ENCODE data around the gene SCN2B. TPM values are rescaled to one million over a fixed set of nuclear protein-coding genes. Genes with fewer than 3 reads are reported as not detected.

Gene SCN2B, protein sequence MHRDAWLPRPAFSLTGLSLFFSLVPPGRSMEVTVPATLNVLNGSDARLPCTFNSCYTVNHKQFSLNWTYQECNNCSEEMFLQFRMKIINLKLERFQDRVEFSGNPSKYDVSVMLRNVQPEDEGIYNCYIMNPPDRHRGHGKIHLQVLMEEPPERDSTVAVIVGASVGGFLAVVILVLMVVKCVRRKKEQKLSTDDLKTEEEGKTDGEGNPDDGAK
- polyA plus RNA-seq (2013), result not detected

DNA sequence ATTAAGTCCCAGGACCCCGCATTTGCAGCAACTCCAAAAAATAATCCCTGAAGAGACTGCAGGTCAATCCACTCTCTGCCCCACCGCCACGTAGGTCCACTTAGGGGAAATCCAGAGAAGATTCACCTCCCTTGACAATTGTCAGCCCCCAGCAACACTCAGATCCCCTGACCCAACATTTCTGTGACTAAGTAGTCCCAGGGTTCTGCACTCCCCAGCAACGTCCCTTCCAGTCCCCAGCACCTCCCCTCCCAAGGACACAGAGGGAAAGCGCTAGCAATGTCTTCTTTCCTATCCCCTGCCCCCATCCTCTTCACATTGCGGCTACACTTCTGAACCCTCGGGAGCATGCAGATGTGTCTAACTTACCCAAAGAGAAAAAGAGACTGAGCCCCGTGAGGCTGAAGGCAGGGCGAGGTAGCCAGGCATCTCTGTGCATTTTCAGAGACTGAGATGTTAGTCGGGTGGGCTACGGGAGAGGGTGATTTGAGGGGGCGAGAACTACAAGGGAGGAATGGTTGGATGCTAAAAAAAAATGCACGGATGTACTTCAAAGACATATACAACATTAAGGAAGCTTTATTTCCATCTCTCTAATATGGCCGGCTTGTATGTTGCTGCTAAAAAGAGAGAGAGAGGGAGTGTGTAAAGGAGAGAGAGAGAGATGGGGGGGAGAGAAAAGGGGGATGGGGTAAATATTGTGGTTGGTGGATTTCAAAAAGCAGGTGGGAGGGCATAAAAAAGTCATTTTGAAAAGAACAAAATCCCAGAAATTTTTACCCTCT, at the start of gene SCN2B:
TSS of gene SCN2B (minus strand) at position 647 of the 785 bp plus-strand sequence. CDS start at position 439, 208 bp downstream.
- Histone ChIP-seq H3K9me3 (ENCODE audit: control extremely low read depth in 1 of 5, control insufficient read depth in 4 of 5, insufficient read depth in 2 of 5, low read depth in 1 of 5, low read length in 4 of 5) (no peaks in the 10 kb centered on the region), H3K27ac (ENCODE audit: insufficient read depth in 1 of 2, low read depth in 1 of 2, low read length in 2 of 2, poor library complexity in 1 of 2, severe bottlenecking in 2 of 2) (no peak within 1 kb of the TSS), H3K4me3 (ENCODE audit: control insufficient read depth in 1 of 7, extremely low read depth in 1 of 7, insufficient read depth in 4 of 7, low read depth in 2 of 7, low read length in 6 of 7) (no peak within 1 kb of the TSS), H3K36me3 (ENCODE audit: control insufficient read depth in 4 of 4, insufficient read depth in 4 of 4, low read length in 3 of 4) (no peaks in the 10 kb centered on the region), H3K27me3 (replicated peaks in 2 of 5; ENCODE audit: control insufficient read depth in 4 of 5, insufficient read depth in 5 of 5, low read length in 4 of 5) (no peaks in the 10 kb centered on the region), H3K4me1 (ENCODE audit: control extremely low read depth in 1 of 4, control insufficient read depth in 4 of 4, insufficient read depth in 4 of 4, low read length in 3 of 4) (peaks cover 0 to 18% (median 13%) of the 10 kb centered on the region in 4 experiments)
- DNase-seq, result peak; percentile 38 to 71 (median 68)
- CTCF ChIA-PET, result interaction anchor here (0.9 to 1.2 kb wide), 2 partner anchors 9 kb away, joined by 3 to 4 read pairs; no protein-coding TSS in a partner anchor
- 88% methylated on average over 10 of the region's 14 CpGs for WGBS (ENCODE audit: insufficient coverage)
- POLR2A ChIA-PET, result no interaction called here

DNA sequence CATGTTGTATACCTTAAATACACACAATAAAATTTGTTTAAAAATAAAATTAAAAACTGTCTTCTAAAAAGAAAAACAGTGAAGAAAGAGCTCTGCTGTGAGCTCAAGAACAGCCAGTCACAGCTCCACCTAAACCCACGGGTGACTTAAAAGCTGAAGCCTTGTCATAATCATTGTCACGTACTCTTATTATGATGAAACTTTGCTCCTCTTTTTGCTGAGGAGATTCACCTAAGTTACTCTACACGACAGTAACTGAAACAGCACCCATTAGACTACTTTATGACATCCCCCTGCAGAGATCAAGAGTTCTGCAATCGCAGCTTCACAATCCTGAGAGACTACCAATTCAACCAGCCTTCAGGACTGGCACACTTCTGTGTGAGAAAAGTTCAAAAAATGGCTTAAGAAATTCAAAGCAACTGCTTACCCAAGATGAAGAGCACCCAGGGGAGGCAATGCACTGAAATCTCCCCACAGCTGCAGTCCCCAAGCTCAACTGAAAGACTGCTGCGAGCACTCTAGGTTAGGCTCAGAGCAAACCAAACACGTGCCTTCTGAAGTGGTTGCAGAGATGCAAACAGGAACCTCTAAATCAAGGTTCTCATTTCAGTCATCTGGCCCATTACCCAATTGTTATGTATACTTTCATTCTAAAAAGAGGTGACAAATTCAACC, 48.2 kb upstream of the SCN2B start, which contains the start of gene JAML:
TSS of gene JAML (minus strand) at position 501 of the 678 bp plus-strand sequence. CDS start 10,145 bp downstream, outside the sequence.
- WGBS (ENCODE audit: insufficient coverage), result 3% methylated on average over 5 of the region's 6 CpGs
- Histone ChIP-seq H3K4me1 (ENCODE audit: control extremely low read depth in 1 of 4, control insufficient read depth in 4 of 4, insufficient read depth in 4 of 4, low read length in 3 of 4) (peaks cover 60 to 88% (median 70%) of the 10 kb centered on the region in 4 experiments), H3K27ac (ENCODE audit: insufficient read depth in 1 of 2, low read depth in 1 of 2, low read length in 2 of 2, poor library complexity in 1 of 2, severe bottlenecking in 2 of 2) (peak within 1 kb of the TSS; percentile 26 to 45), H3K9me3 (ENCODE audit: control extremely low read depth in 1 of 5, control insufficient read depth in 4 of 5, insufficient read depth in 2 of 5, low read depth in 1 of 5, low read length in 4 of 5) (no peaks in the 10 kb centered on the region), H3K27me3 (replicated peaks in 2 of 5; ENCODE audit: control insufficient read depth in 4 of 5, insufficient read depth in 5 of 5, low read length in 4 of 5) (no peaks in the 10 kb centered on the region), H3K36me3 (ENCODE audit: control insufficient read depth in 4 of 4, insufficient read depth in 4 of 4, low read length in 3 of 4) (peaks cover 0 to 5% (median 0%) of the 10 kb centered on the region in 4 experiments), H3K4me3 (ENCODE audit: control insufficient read depth in 1 of 7, extremely low read depth in 1 of 7, insufficient read depth in 4 of 7, low read depth in 2 of 7, low read length in 6 of 7) (peak within 1 kb of the TSS in 6 of 7 experiments; percentile 25 to 75 (median 58))
- CTCF ChIA-PET, result interaction anchor here (1.3 to 4.1 kb wide), 7 partner anchors 11 to 126 kb away, joined by 3 to 42 read pairs (median 6); partner anchors contain the start of gene MPZL3
- DNase-seq, result peak in 2 of 3 donors; percentile 65 to 86
- POLR2A ChIA-PET, result interaction anchor here (1.0 to 1.2 kb wide), 2 partner anchors 11 to 27 kb away, joined by 3 read pairs; no protein-coding TSS in a partner anchor

DNA sequence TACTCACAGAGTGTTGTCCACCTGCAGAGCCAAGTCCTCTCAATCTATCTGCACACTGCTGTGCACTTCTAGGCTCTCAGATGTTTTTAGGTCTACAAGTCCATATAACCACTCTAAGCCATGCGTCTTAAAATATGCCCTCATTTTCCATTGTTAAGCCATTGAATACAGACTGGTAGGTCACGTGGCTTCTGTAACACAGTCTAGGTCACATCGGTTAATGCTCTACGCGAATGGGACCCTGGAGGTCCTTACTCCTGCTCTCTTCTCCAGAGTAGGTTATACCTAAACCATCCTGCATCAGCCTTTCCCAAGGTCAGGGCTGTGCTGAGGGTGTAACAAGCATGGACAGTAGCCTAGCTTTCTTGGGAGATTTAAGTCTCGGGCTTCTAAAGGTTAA, 47.6 kb upstream of the SCN2B start:
- no peaks in the 10 kb centered on the region for H3K9me3 ChIP-seq (ENCODE audit: control extremely low read depth in 1 of 5, control insufficient read depth in 4 of 5, insufficient read depth in 2 of 5, low read depth in 1 of 5, low read length in 4 of 5)
- ChIA-PET POLR2A (interaction anchor here (1.0 to 1.2 kb wide), 2 partner anchors 11 to 28 kb away, joined by 3 read pairs; no protein-coding TSS in a partner anchor), CTCF (interaction anchor here (1.3 to 4.1 kb wide), 5 partner anchors 10 to 127 kb away, joined by 3 to 42 read pairs (median 6); partner anchors contain the start of gene MPZL3)
- 4% methylated on average over 5 of the region's 6 CpGs for WGBS (ENCODE audit: insufficient coverage)
- peak overlapping the region in 6 of 7 experiments; percentile 25 to 75 (median 58) for H3K4me3 ChIP-seq (ENCODE audit: control insufficient read depth in 1 of 7, extremely low read depth in 1 of 7, insufficient read depth in 4 of 7, low read depth in 2 of 7, low read length in 6 of 7)
- DNase-seq, result no peak
- peaks cover 0 to 5% (median 0%) of the 10 kb centered on the region in 4 experiments for H3K36me3 ChIP-seq (ENCODE audit: control insufficient read depth in 4 of 4, insufficient read depth in 4 of 4, low read length in 3 of 4)
- peaks cover 53 to 88% (median 68%) of the 10 kb centered on the region in 4 experiments for H3K4me1 ChIP-seq (ENCODE audit: control extremely low read depth in 1 of 4, control insufficient read depth in 4 of 4, insufficient read depth in 4 of 4, low read length in 3 of 4)
- peak overlapping the region; percentile 26 to 45 for H3K27ac ChIP-seq (ENCODE audit: insufficient read depth in 1 of 2, low read depth in 1 of 2, low read length in 2 of 2, poor library complexity in 1 of 2, severe bottlenecking in 2 of 2)
- no peaks in the 10 kb centered on the region for H3K27me3 ChIP-seq (replicated peaks in 2 of 5; ENCODE audit: control insufficient read depth in 4 of 5, insufficient read depth in 5 of 5, low read length in 4 of 5)

DNA sequence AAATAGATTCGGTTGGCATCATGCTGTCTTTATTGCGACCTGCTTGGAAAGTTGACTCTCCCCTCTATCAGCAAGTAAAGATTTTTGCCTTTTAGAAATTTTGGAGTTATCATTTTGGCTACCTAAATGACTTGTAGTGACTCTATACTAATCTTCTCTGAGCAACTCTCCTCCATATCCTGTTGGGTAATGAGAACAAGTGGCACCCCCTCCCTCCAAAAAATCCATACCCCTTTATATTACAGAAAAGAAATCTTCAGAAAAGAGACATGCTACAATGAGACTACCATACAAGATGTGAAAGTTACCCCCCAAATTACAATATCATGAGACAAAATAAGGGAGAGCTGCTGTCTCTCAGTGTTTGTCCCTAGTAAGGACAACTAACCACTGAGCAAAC, 47.1 kb upstream of the SCN2B start:
- WGBS (ENCODE audit: insufficient coverage), result no CpG with 5 or more reads among the region's 2 CpGs
- Histone ChIP-seq H3K27me3 (replicated peaks in 2 of 5; ENCODE audit: control insufficient read depth in 4 of 5, insufficient read depth in 5 of 5, low read length in 4 of 5) (no peaks in the 10 kb centered on the region), H3K36me3 (ENCODE audit: control insufficient read depth in 4 of 4, insufficient read depth in 4 of 4, low read length in 3 of 4) (peaks cover 0 to 5% (median 0%) of the 10 kb centered on the region in 4 experiments), H3K27ac (ENCODE audit: insufficient read depth in 1 of 2, low read depth in 1 of 2, low read length in 2 of 2, poor library complexity in 1 of 2, severe bottlenecking in 2 of 2) (peak overlapping the region; percentile 26 to 45), H3K9me3 (ENCODE audit: control extremely low read depth in 1 of 5, control insufficient read depth in 4 of 5, insufficient read depth in 2 of 5, low read depth in 1 of 5, low read length in 4 of 5) (no peaks in the 10 kb centered on the region), H3K4me3 (ENCODE audit: control insufficient read depth in 1 of 7, extremely low read depth in 1 of 7, insufficient read depth in 4 of 7, low read depth in 2 of 7, low read length in 6 of 7) (peak overlapping the region in 6 of 7 experiments; percentile 25 to 75 (median 58)), H3K4me1 (ENCODE audit: control extremely low read depth in 1 of 4, control insufficient read depth in 4 of 4, insufficient read depth in 4 of 4, low read length in 3 of 4) (peaks cover 52 to 85% (median 67%) of the 10 kb centered on the region in 4 experiments)
- DNase-seq, result peak in 1 of 3 donors; percentile 50
- POLR2A ChIA-PET, result interaction anchor here (1.0 to 1.2 kb wide), 2 partner anchors 10 to 28 kb away, joined by 3 read pairs; no protein-coding TSS in a partner anchor
- CTCF ChIA-PET, result interaction anchor here (1.3 to 4.1 kb wide), 3 partner anchors 10 to 127 kb away, joined by 3 to 42 read pairs (median 6); no protein-coding TSS in a partner anchor

DNA sequence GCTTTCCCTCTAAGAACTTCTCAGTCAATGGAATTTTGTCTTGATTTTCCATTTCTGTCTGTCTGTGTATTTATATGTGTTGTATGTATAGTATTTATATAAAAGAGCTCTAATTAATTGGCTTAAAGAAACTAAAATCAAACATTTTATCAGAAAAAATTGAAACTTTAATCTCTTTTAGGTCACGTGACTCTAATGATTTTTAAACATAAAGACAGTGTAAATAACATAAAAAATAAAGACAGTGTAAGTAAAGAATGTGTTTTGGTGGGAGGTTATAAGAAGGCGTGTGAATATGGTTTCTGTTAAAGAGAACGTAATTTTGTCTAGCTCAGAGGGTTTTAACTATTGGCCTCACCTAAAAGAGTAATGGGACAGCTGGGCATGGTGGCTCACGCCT, 46.0 kb upstream of the SCN2B start:
- Histone ChIP-seq H3K9me3 (ENCODE audit: control extremely low read depth in 1 of 5, control insufficient read depth in 4 of 5, insufficient read depth in 2 of 5, low read depth in 1 of 5, low read length in 4 of 5) (no peaks in the 10 kb centered on the region), H3K4me1 (ENCODE audit: control extremely low read depth in 1 of 4, control insufficient read depth in 4 of 4, insufficient read depth in 4 of 4, low read length in 3 of 4) (peaks cover 46 to 83% (median 65%) of the 10 kb centered on the region in 4 experiments), H3K36me3 (ENCODE audit: control insufficient read depth in 4 of 4, insufficient read depth in 4 of 4, low read length in 3 of 4) (peaks cover 0 to 5% (median 0%) of the 10 kb centered on the region in 4 experiments), H3K27me3 (replicated peaks in 2 of 5; ENCODE audit: control insufficient read depth in 4 of 5, insufficient read depth in 5 of 5, low read length in 4 of 5) (no peaks in the 10 kb centered on the region), H3K4me3 (ENCODE audit: control insufficient read depth in 1 of 7, extremely low read depth in 1 of 7, insufficient read depth in 4 of 7, low read depth in 2 of 7, low read length in 6 of 7) (peak overlapping the region in 1 of 7 experiments; percentile 20), H3K27ac (ENCODE audit: insufficient read depth in 1 of 2, low read depth in 1 of 2, low read length in 2 of 2, poor library complexity in 1 of 2, severe bottlenecking in 2 of 2) (no peak overlapping the region)
- 100% methylated on average over 2 of the region's 4 CpGs for WGBS (ENCODE audit: insufficient coverage)
- DNase-seq, result no peak
- ChIA-PET CTCF (interaction anchor here (1.0 to 1.7 kb wide), 4 partner anchors 8 to 73 kb away, joined by 3 to 5 read pairs (median 4); partner anchors contain the start of gene MPZL3), POLR2A (no interaction called here)

DNA sequence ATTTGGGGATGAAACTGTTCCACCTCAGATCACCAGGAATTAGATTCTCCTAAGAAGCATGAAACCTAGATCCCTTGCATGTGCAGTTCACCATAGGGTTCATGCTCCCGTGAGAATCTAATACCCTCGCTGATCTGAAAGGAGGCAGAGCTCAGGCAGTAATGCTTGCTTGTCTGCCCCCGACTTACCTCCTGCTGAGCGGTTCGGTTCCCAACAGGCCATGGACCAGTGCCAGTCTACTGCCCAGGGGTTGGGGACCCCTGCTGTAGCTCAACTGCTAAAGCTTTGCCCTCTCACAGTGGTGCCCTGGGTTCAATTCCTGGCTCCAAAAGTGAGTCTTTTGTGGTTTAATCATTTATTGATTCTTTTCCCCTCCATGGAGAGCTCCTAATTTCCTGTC, 45.0 kb upstream of the SCN2B start:
- peak overlapping the region in 2 of 7 experiments; percentile 8 to 12 for H3K4me3 ChIP-seq (ENCODE audit: control insufficient read depth in 1 of 7, extremely low read depth in 1 of 7, insufficient read depth in 4 of 7, low read depth in 2 of 7, low read length in 6 of 7)
- 47% methylated on average over 5 of the region's 5 CpGs for WGBS (ENCODE audit: insufficient coverage)
- ChIA-PET POLR2A (interaction anchor here (0.6 kb wide), 1 partner anchor 31 kb away, joined by 3 read pairs; the partner anchor contains the start of gene MPZL3), CTCF (interaction anchor here (0.9 to 3.6 kb wide), 5 partner anchors 10 to 74 kb away, joined by 3 to 13 read pairs (median 4); partner anchors contain the start of gene MPZL3)
- peaks cover 46 to 83% (median 65%) of the 10 kb centered on the region in 4 experiments for H3K4me1 ChIP-seq (ENCODE audit: control extremely low read depth in 1 of 4, control insufficient read depth in 4 of 4, insufficient read depth in 4 of 4, low read length in 3 of 4)
- DNase-seq, result no peak
- no peak overlapping the region for H3K27ac ChIP-seq (ENCODE audit: insufficient read depth in 1 of 2, low read depth in 1 of 2, low read length in 2 of 2, poor library complexity in 1 of 2, severe bottlenecking in 2 of 2)
- H3K27me3 ChIP-seq (replicated peaks in 2 of 5; ENCODE audit: control insufficient read depth in 4 of 5, insufficient read depth in 5 of 5, low read length in 4 of 5), result no peaks in the 10 kb centered on the region
- no peaks in the 10 kb centered on the region for H3K9me3 ChIP-seq (ENCODE audit: control extremely low read depth in 1 of 5, control insufficient read depth in 4 of 5, insufficient read depth in 2 of 5, low read depth in 1 of 5, low read length in 4 of 5)
- H3K36me3 ChIP-seq (ENCODE audit: control insufficient read depth in 4 of 4, insufficient read depth in 4 of 4, low read length in 3 of 4), result peaks cover 0 to 5% (median 0%) of the 10 kb centered on the region in 4 experiments
